ENCODE results near the gene VAV2. TPM values are rescaled to one million over a fixed set of nuclear protein-coding genes. Genes with fewer than 3 reads are reported as not detected.

The VAV2 gene
- total RNA-seq, 2 experiments from 2014 or later: 11.0 to 27.8 TPM

DNA sequence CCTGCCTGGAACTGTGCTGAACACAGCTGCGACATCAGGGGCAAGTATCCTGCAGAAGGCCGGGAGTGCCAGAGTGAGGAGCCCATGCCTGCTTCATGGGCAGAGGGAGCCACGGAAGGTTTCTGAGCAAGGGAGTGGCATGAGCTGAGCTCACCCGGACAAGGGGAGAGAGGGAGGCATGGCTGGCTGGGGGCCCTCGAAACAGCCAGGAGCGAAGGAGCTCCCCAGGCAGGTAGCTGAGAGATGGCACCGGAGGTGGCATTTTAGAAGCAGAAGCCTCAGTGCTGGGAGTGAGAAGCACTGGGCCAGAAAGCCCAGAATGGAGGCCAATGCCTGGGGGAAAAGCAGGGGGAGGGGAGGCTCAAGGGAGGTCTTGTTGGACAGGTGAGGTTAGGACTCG, 197.1 kb downstream of the VAV2 start:
- POLR2A ChIA-PET: no interaction called here
- CTCF ChIA-PET (ENCODE audit: unreplicated experiment): no interaction called here

DNA sequence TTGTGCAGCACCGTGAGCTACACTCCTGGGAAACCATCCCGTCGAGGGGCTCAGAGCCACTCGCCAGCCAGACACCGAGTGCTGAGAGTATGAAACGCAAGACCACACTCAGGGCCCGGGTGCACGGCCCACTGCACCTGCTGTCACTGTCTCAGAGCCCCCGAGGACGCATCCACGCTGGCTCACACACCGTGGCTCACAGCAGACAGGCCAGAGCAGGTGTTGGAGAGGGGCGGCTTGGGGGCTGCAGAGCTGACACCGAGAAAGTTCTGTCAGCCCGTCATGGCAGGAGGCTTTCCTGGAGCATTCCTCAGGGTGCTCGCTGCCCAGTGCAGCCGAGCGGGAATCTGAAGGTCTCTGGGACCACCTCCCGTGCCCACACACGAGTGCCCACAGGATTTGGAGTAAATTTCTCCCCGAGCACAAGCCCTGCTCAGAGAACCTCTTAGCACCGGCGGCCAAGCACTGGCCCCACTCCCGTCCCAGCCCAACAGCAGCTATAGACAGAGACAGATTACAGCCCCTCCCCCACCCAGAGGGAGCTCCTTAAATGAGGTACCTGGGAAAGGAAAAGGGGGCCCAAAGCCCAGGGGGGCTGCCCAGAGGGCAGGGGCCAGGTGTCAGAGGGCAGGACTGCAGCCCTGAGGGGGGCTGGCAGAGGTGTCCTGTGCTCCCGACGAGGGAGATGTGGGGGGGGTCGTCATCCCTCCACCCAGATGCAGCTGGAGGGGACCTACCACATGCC, 197.9 kb downstream of the VAV2 start:
- no TSS peak for BruUV-seq (replicated peaks)
- H3K36me3 ChIP-seq (ENCODE audit: insufficient read depth, low read length): peaks cover 5% of the 10 kb centered on the region; the same call in 1 of the 2 replicates
- DNase-seq (ENCODE audit: low spot score): no peak
- CTCF ChIA-PET (ENCODE audit: unreplicated experiment): interaction anchor here (0.5 kb wide), 1 partner anchor 305 kb away, joined by 3 read pairs; no protein-coding TSS in a partner anchor
- no peaks in the 10 kb centered on the region for H4K20me1 ChIP-seq (ENCODE audit: insufficient read depth, low read length)
- H3K4me2 ChIP-seq (ENCODE audit: low read length): no peak overlapping the region
- no peaks in the 10 kb centered on the region for H3K79me2 ChIP-seq (ENCODE audit: insufficient read depth, low read depth, low read length)
- no peak overlapping the region for H3K27ac ChIP-seq (ENCODE audit: low read depth, low read length, poor library complexity, severe bottlenecking)
- TF ChIP-seq EZH2phosphoT487 (IDR thresholded peaks at IDR 0.05; ENCODE audit: borderline replicate concordance, low read depth, low read length): no peak
- TF ChIP-seq, protein P1, sequence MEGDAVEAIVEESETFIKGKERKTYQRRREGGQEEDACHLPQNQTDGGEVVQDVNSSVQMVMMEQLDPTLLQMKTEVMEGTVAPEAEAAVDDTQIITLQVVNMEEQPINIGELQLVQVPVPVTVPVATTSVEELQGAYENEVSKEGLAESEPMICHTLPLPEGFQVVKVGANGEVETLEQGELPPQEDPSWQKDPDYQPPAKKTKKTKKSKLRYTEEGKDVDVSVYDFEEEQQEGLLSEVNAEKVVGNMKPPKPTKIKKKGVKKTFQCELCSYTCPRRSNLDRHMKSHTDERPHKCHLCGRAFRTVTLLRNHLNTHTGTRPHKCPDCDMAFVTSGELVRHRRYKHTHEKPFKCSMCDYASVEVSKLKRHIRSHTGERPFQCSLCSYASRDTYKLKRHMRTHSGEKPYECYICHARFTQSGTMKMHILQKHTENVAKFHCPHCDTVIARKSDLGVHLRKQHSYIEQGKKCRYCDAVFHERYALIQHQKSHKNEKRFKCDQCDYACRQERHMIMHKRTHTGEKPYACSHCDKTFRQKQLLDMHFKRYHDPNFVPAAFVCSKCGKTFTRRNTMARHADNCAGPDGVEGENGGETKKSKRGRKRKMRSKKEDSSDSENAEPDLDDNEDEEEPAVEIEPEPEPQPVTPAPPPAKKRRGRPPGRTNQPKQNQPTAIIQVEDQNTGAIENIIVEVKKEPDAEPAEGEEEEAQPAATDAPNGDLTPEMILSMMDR (conservative IDR thresholded peaks at IDR 0.05; ENCODE audit: low read length): no peak
- intact Hi-C loops (cut with micrococcal nuclease; ENCODE audit: unreplicated experiment): no loop called here
- H3K4me1 ChIP-seq (ENCODE audit: insufficient read depth, low read length, poor library complexity, severe bottlenecking): peaks cover 10% of the 10 kb centered on the region
- H3K9me2 ChIP-seq (ENCODE audit: insufficient read depth, low read length): no peaks in the 10 kb centered on the region
- no peak overlapping the region for H2AFZ ChIP-seq (ENCODE audit: low read length)
- H3K9me3 ChIP-seq (ENCODE audit: low read length): no peaks in the 10 kb centered on the region
- POLR2A ChIA-PET: interaction anchor here (1.0 kb wide), 1 partner anchor 21 kb away, joined by 3 read pairs; no protein-coding TSS in a partner anchor
- H3K4me3 ChIP-seq (ENCODE audit: low read depth, low read length, poor library complexity, severe bottlenecking): no peak overlapping the region

More for the DNA sequence above, 197.1 kb downstream of the VAV2 start:
- peaks cover 10% of the 10 kb centered on the region for H3K4me1 ChIP-seq (ENCODE audit: insufficient read depth, low read length, poor library complexity, severe bottlenecking)
- DNase-seq (ENCODE audit: low spot score): no peak
- intact Hi-C loops (cut with micrococcal nuclease; ENCODE audit: unreplicated experiment): no loop called here
- TF ChIP-seq, protein P1 (conservative IDR thresholded peaks at IDR 0.05; ENCODE audit: low read length): no peak
- TF ChIP-seq EZH2phosphoT487 (IDR thresholded peaks at IDR 0.05; ENCODE audit: borderline replicate concordance, low read depth, low read length): no peak
- H2AFZ ChIP-seq (ENCODE audit: low read length): no peak overlapping the region
- no peaks in the 10 kb centered on the region for H3K9me2 ChIP-seq (ENCODE audit: insufficient read depth, low read length)
- H3K79me2 ChIP-seq (ENCODE audit: insufficient read depth, low read depth, low read length): no peaks in the 10 kb centered on the region
- no peak overlapping the region for H3K4me3 ChIP-seq (ENCODE audit: low read depth, low read length, poor library complexity, severe bottlenecking)
- H3K4me2 ChIP-seq (ENCODE audit: low read length): no peak overlapping the region
- H4K20me1 ChIP-seq (ENCODE audit: insufficient read depth, low read length): no peaks in the 10 kb centered on the region
- no peak overlapping the region for H3K27ac ChIP-seq (ENCODE audit: low read depth, low read length, poor library complexity, severe bottlenecking)
- no TSS peak for BruUV-seq (replicated peaks)
- no peaks in the 10 kb centered on the region for H3K9me3 ChIP-seq (ENCODE audit: low read length)
- H3K36me3 ChIP-seq (ENCODE audit: insufficient read depth, low read length): peaks cover 5% of the 10 kb centered on the region; the same call in 1 of the 2 replicates

DNA sequence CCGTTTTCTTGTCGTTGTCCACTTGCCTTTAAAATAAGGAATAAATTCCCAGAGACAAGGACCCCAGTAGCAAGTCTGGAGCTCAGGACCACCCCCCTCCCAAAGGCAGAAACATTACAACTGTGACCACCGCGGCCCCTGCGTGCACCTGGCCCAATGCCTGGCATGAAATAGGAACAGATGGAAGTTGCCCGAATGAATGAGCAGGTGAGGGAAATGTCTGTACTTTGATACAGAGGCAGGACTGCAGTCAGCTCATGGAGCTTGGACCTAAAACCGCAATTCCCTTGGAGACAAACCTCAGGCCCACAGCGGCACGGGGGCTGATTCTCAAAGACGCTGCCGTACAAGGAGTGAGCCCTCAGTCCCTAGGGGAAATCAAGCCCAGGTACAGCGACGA, 198.7 kb downstream of the VAV2 start:
- no peak overlapping the region for H2AFZ ChIP-seq (ENCODE audit: low read length)
- ChIA-PET CTCF (ENCODE audit: unreplicated experiment) (no interaction called here), POLR2A (interaction anchor here (1.0 kb wide), 1 partner anchor 20 kb away, joined by 3 read pairs; no protein-coding TSS in a partner anchor)
- no peak overlapping the region for H3K4me3 ChIP-seq (ENCODE audit: low read depth, low read length, poor library complexity, severe bottlenecking)
- TF ChIP-seq, protein P1 (conservative IDR thresholded peaks at IDR 0.05; ENCODE audit: low read length): no peak
- peaks cover 5% of the 10 kb centered on the region; the same call in 1 of the 2 replicates for H3K36me3 ChIP-seq (ENCODE audit: insufficient read depth, low read length)
- H3K79me2 ChIP-seq (ENCODE audit: insufficient read depth, low read depth, low read length): no peaks in the 10 kb centered on the region
- H4K20me1 ChIP-seq (ENCODE audit: insufficient read depth, low read length): no peaks in the 10 kb centered on the region
- BruUV-seq (replicated peaks): no TSS peak
- H3K9me3 ChIP-seq (ENCODE audit: low read length): no peaks in the 10 kb centered on the region
- no peak for DNase-seq (ENCODE audit: low spot score)
- intact Hi-C loops (cut with micrococcal nuclease; ENCODE audit: unreplicated experiment): loop anchor here (1.0 kb wide), 1 partner anchor 201 kb away; no protein-coding TSS in a partner anchor
- H3K27ac ChIP-seq (ENCODE audit: low read depth, low read length, poor library complexity, severe bottlenecking): no peak overlapping the region
- no peak overlapping the region for H3K4me2 ChIP-seq (ENCODE audit: low read length)
- H3K4me1 ChIP-seq (ENCODE audit: insufficient read depth, low read length, poor library complexity, severe bottlenecking): peaks cover 10% of the 10 kb centered on the region
- H3K9me2 ChIP-seq (ENCODE audit: insufficient read depth, low read length): no peaks in the 10 kb centered on the region
